HG03565 (cell line): ENCODE data around the gene FOXR1.
"Not testable (repeated sequence)": the region's sequence is repeated elsewhere in the genome, so short reads cannot be mapped to it uniquely, and the experiment has no call there.

Source experiments
- ATAC-seq: cut with Tn5 transposase; IDR thresholded peaks from one replicate; pipeline ENCODE4 v1.9.1; 2021; ENCODE audit warnings: mild to moderate bottlenecking, moderate library complexity; ENCODE audit not compliant: unreplicated experiment

The FOXR1 gene

GRCh38 chr11:118947091-118947490 lies 24.5 kb upstream of the FOXR1 start:
- no peak for ATAC-seq

- ATAC-seq = no peak
These were observed 23.6 kb upstream of the FOXR1 start for GRCh38 chr11:118948000-118948399.

GRCh38 chr11:118953265-118953664 lies 18.3 kb upstream of the FOXR1 start:
- ATAC-seq = no peak

GRCh38 chr11:118953976-118954375 lies 17.6 kb upstream of the FOXR1 start:
- ATAC-seq = not testable (repeated sequence)

DNA sequence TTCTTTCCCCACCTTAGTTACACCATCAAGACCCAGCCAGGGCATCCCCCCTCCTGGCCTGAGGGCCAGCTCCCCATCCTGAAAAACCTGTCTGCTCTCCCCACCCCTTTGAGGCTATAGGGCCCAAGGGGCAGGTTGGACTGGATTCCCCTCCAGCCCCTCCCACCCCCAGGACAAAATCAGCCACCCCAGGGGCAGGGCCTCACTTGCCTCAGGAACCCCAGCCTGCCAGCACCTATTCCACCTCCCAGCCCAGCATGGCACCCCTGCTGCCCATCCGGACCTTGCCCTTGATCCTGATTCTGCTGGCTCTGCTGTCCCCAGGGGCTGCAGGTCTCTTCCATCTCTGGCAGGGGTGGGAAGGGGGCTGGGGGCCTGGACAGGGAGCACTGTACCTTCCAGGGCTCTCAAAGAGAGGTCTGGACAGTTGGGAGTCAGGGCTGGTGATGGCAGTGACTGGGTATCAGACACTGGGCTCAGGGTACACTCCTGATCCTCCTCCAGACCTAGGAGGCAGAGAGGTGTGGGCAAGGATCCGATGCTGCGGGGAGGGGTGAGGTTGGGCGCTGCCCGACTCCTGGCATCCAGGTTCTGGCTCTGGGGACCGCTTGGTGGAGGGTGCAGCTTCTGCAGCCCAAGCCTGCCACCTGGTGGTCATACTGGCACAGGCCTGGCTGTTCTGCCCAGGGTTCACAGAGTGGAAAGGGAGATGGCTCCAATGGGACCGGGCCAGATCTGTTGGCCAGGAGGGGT lies 15.3 kb upstream of the FOXR1 start, which contains the start of gene UPK2:
TSS of gene UPK2 (plus strand) at position 205 of the 753 bp plus-strand sequence. CDS start at position 258, 53 bp downstream.
- peak; percentile 45 for ATAC-seq

- ATAC-seq = no peak
These were observed 14.6 kb upstream of the FOXR1 start for GRCh38 chr11:118956847-118957469.

DNA sequence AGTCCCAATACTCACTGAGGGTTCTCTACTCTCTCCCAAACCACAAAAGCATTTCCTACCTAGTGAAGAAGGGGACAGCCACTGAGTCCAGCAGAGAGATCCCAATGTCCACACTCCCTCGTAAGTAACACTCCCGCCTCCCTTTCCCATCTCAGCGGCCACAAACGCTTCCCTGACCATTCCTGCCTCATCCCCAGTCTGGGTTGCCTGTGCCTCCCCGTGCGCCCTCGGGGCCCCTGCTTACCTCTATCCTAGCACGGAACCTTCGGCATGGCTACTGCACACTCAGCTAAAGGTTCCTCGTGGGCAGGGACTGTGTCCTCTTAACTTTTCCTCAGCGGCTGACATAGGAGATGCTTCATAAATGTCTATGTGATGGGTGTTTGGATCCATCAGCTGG lies 14.0 kb upstream of the FOXR1 start:
- no peak for ATAC-seq

- no peak for ATAC-seq
These were observed 13.6 kb upstream of the FOXR1 start for GRCh38 chr11:118957968-118958367.

DNA sequence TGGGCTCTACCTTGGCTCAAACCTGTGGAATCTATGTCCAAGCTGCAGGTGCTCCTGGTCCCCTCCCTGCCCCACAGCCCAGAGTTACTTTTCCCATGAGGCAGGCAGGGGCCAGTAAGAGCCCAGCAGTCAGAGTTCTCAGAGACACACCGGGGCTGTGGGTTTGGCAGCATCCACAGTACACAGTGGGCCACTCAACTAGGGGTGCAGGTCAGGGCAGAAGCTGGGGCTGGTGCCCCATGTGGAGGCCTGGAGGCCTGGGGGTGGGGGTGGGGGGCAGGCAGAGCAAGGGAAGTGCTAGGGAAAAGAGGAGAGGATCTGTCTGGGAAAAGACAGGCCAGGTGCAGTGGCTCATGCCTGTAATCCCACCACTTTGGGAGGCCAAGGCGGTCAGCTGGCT lies 13.0 kb upstream of the FOXR1 start:
- ATAC-seq = no peak

GRCh38 chr11:118961189-118961588 lies 10.4 kb upstream of the FOXR1 start:
- ATAC-seq = no peak

- ATAC-seq = no peak
These were observed 10.0 kb upstream of the FOXR1 start for GRCh38 chr11:118961591-118961990.

DNA sequence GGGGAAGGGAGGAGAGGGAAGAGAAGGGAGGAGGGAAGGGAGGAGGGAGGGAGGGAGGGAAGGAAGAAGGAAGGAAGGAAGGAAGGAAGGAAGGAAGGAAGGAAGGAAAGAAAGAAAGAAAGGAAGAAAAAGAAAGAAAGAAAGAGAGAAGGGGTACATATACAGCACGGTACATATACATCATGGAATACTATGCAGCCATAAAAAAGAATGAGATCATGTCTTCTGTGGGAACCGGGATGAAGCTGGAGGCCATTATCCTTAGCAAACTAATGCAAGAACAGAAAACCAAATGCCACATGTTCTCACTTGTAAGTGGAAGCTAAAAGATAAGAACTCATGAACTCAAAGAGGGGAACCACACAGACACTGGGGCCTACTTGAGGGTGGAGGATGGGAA lies 2.1 kb upstream of the FOXR1 start:
- ATAC-seq = not testable (repeated sequence)

DNA sequence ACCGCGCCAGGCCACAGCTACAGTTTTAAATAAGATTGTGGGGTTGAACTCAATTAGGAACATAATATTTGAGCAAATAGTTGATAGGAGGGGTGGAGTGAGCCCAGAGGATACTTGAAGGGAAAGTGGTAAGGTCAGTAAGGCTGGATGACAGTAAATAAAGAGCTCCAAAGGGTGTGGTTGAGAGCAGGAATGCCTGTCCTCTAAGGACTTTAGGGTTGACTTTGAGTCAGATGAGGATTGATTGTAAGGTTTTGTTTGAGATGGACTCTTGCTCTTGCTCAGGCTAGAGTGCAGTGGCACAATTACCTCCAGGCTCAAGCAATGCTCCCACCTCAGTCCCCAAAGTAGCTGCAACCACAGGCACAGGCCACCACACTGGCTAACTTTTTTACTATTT lies 2.4 kb downstream of the FOXR1 start:
- no peak for ATAC-seq

DNA sequence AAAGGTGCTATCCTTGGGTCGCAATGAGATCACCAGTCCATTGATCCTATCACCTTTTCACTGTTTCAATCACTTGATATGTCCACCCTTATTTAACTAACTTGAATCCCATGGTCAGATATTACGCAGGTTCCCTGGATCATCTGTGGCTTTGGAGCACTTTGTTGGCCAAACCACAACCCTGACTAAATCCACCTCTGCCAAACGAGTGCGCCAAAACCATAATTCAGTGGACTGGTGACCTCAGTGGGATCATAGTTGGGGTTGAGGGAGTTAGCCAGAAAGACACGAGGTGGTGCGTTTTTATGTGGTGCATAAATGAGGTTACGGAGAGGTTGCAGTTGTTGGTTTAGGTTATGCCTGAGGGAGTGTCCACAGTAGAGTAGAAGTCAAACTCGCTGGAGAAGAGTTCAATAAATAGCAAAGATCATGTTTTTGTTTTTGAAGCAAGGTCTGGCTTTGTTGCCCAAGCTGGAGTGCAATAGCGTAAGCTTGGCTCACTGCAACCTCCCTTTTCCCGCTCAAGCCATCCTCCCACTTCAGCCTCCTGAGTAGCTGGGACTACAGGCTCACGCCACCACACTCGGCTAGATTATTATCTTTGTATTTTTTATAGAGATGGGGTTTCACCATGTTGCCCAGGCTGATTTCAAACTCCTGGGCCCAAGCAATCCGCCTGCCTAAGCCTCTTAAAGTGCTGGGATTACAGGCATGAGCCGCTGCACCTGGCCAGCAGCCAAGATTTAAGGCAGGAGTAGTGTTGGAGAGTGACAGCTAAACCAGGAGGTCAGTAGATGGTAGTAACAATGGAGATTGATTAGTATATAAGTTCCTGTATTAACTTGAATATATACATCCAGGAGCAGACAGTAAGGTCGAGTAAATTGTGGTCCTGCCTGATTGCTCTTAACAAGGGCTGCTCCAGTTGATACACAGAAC lies 4.5 kb downstream of the FOXR1 start:
- ATAC-seq = no peak

- no peak for ATAC-seq
These were observed 7.9 kb downstream of the FOXR1 start for GRCh38 chr11:118979434-118979833.

DNA sequence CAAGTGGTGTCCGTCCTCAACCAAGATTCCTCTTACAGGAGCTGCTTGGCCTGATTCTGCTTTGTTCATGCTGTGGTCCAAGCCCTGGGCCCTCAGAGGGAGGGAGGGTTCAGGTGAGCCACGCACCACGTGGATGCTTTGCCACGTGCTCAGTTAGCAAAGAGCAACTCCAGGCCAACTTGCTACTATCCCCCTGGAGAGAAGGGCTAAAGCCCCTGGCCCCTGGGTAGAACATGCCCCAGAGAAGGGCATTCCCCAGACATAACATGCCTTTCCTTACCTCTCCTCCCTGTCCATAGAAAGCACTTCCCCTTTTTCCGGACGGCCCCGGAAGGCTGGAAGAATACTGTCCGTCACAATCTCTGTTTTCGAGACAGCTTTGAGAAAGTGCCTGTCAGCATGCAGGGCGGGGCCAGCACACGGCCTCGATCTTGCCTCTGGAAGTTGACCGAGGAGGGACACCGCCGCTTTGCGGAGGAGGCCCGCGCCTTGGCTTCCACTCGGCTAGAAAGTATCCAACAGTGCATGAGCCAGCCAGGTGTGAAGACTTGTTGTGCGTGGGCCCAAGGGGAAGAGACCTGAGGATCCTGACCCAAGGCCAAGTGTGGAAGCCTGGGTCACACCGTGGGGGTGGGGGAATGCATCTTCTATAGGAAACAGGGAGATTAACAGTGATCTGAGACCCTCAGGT lies 8.8 kb downstream of the FOXR1 start:
- ATAC-seq = no peak

DNA sequence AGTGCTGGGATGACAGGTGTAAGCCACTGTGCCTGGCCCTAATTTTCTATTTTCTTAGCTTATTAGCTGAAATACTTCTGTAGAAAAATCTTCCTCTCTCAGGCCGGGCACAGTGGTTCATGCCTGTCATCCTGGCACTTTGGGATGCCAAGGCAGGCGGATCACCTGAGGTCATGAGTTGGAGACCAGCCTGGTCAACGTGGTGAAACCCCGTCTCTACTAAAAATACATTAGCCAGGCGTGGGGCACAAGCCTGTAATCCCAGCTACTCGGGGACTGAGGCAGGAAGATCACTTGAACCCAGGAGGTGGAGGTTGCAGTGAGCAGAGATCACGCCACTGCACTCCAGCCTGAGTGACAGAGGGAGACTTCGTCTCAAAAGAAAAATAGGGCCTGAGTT lies 12.8 kb downstream of the FOXR1 start:
- not testable (repeated sequence) for ATAC-seq

DNA sequence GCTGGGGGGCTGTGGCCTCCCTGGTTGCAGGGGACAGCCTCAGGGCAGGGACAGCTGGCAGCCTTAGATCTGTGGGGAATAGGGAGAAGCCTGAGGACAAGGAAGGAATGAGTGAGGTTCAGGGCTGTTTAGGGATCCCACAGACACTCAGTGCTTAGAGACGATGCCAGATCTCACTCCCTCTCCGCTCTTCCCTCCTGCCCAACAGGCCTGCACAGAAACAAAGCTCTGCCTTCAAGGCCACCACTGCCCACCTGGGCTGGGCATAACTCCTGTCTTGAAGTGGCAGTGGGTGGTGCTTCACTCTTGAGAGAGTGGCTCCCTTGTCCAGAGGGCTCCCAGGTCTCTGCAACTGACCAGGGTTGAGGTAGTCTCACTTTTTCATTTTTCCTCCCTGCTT lies 13.3 kb downstream of the FOXR1 start:
- ATAC-seq = no peak

DNA sequence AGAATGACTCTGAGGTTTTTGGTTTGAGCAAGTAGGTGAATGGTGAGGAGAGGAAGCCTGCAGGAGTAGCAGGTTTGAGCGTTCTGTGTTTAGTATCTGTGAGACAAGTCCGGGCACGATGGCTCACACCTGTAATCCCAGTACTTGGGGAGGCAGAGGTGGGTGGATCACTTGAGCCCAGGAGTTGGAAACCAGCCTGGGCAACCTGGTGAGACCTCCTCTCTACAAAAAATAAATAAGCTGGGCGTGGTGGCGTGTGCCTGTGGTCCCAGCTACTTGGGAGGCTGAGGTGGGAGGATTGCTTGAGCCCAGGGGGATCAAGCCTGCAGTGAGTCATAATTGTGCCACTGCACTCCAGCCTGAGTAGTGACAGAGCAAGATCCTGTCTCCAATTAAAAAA lies 16.7 kb downstream of the FOXR1 start:
- no peak for ATAC-seq

- not testable (repeated sequence) for ATAC-seq
These were observed 20.0 kb downstream of the FOXR1 start for GRCh38 chr11:118991486-118992038.
